GM21447 (cell line): Measurements from ENCODE around the gene HORMAD2.

Source experiments
- ATAC-seq: cut with Tn5 transposase; IDR thresholded peaks from one replicate; pipeline ENCODE4 v1.9.1; 2021; ENCODE audit not compliant: unreplicated experiment

HORMAD2 gene, protein sequence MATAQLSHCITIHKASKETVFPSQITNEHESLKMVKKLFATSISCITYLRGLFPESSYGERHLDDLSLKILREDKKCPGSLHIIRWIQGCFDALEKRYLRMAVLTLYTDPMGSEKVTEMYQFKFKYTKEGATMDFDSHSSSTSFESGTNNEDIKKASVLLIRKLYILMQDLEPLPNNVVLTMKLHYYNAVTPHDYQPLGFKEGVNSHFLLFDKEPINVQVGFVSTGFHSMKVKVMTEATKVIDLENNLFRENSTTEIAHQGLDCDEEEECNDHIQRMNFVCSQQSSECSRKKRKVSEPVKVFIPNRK

GRCh38 chr22:30079952-30080533, at the start of gene HORMAD2:
TSS of gene HORMAD2 (plus strand) at chr22:30080464. CDS start at chr22:30093953, 13,489 bp downstream.
- ATAC-seq: no peak

GRCh38 chr22:30031328-30031727, 48.9 kb upstream of the HORMAD2 start:
- no peak for ATAC-seq

GRCh38 chr22:30031764-30032455, 48.4 kb upstream of the HORMAD2 start:
- ATAC-seq: no peak

GRCh38 chr22:30033137-30033536, 47.1 kb upstream of the HORMAD2 start:
- no peak for ATAC-seq

DNA sequence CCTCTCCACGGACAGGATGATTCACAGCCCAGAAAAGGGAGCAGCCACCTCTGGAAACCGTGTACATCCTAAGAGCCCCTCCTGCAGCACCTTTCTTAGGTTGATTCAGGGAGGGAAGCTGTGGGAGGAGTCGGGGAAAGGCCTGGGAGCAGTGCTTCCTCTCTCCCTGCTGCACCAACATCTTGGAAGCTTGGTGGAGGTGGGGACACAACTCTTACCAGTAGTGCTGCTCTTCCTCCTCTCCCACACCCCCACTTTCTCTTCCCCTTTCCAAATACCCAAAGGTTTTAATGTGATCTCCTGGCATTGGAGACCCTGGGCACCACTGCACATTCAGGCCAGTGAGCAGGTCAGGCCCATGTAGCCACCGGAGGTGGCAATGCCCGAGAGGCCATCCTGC, 46.4 kb upstream of the HORMAD2 start:
- ATAC-seq: no peak

- no peak for ATAC-seq
Observed at GRCh38 chr22:30036656-30037055, 43.6 kb upstream of the HORMAD2 start.

DNA sequence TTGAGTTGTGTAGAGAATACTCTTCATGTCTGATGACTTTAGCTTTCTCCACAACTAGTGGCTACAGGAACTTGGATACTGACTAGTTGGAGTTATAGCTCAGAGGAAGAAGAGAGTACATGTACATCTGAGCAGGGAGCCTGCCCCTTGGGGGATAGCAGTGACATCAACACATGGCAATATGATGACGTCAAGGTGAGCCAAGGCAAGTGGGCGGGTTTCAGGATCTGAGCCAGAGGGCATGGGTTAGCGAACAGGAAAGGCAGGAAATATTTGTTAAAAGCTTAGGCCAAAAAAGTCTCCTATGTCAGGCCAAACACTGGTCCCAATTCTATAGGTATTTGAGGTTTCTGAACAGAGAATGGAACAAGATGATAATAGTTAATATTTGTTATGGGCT, 42.0 kb upstream of the HORMAD2 start:
- ATAC-seq: no peak

- no peak for ATAC-seq
Observed at GRCh38 chr22:30040499-30041260, 39.6 kb upstream of the HORMAD2 start.

- ATAC-seq: no peak
Observed at GRCh38 chr22:30041475-30041874, 38.8 kb upstream of the HORMAD2 start.

GRCh38 chr22:30041881-30042280, 38.4 kb upstream of the HORMAD2 start:
- ATAC-seq: no peak

- ATAC-seq: no peak
Observed at GRCh38 chr22:30043161-30043560, 37.1 kb upstream of the HORMAD2 start.

DNA sequence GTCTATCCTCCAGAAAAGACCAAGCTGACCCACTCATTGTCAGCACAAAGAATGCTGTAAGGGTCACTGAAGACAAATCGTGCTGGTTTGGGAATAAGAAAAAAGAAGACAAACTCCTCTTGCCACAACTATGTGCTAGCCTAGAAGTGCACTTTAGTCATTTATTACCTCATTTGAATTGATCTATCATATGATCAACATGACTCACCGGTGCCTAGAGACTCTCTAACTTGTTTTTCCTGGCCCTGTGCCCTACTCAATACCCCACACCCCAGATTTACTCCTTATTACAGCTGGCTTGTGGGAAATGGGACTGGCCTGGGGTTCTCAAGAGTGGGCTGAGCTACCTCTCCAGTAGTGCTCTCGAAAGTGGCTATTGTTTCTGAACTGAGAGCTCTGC, 35.9 kb upstream of the HORMAD2 start:
- ATAC-seq: no peak

DNA sequence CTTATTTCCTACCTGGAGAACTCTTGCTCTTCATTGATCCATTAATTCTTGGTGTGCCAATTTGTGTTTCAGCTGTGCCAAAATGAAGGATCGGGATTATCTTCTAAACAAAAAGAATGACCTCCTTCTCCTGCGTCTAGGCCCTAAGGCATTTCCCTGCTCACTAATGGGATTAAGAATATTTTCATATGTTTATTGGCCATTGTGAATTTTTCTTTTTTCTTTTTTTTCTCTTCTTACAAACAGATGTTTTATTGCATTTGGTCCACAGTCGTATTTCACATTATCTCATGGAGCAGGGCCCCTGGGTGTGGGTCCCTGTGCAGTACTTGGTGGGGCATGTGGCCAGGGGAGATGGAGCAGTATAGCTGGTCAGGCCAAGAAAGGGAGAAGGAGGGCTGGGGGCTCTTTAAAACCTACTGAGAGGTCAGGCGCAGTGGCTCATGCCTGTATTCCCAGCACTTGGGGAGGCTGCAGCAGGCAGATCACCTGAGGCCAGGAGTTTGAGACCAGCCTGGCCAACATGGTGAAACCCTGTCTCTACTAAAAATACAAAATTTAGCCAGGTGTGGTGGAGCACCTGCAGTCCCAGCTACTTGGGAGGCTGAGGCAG, 35.3 kb upstream of the HORMAD2 start:
- ATAC-seq: no peak

- no peak for ATAC-seq
Observed at GRCh38 chr22:30045494-30045887, 34.8 kb upstream of the HORMAD2 start.

GRCh38 chr22:30045901-30046715, 34.2 kb upstream of the HORMAD2 start:
- no peak for ATAC-seq

DNA sequence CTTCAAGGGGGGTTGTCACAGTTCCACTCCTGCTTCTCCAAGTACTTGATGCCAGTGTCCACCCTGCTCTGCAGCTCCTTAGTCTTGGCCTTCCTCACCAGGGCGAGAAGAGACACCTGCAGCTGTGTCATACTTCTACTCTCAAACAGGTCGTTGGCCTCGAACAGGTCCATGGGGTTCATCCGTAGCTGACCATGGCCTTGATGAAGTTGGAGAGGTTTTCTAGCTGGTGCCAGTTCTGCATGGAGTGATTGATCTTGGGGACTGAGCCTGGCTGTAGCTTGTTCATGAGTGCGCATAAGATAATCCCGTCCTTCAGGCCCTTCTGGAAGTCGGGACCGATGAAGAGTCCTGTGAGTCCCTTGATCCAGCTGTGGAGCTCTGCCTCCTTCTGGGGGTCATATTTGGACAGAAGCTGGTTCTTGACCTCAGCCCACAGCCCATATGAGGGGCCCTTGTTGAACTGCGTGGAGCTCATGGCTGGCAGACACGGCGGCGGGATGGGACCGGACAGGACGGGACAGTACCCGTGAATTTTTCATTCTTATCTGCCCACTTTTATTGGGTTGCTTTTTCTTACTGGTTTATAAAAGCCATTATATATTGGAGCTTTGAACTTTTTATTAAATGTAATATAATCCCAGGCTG, 33.4 kb upstream of the HORMAD2 start:
- ATAC-seq: no peak

DNA sequence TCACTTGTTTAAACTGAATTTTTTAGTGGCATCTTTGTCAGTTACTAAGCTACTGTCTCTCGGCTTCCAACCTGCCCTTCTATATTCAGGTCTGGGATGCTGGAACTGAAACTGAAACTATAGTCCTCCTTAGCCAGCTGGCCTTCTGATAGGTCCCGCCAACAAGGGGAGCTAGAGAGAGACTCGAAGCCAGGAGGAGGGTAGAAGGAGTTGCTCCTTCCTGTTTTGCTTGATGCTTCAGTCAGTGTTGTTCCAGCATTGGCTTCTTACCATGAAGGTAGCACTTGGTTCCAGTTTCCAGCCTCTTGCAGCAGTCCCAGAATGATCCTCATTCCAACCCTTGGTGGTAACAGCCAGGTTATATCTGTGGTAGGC, 32.9 kb upstream of the HORMAD2 start:
- no peak for ATAC-seq

- ATAC-seq: no peak
Observed at GRCh38 chr22:30048681-30049080, 31.6 kb upstream of the HORMAD2 start.

DNA sequence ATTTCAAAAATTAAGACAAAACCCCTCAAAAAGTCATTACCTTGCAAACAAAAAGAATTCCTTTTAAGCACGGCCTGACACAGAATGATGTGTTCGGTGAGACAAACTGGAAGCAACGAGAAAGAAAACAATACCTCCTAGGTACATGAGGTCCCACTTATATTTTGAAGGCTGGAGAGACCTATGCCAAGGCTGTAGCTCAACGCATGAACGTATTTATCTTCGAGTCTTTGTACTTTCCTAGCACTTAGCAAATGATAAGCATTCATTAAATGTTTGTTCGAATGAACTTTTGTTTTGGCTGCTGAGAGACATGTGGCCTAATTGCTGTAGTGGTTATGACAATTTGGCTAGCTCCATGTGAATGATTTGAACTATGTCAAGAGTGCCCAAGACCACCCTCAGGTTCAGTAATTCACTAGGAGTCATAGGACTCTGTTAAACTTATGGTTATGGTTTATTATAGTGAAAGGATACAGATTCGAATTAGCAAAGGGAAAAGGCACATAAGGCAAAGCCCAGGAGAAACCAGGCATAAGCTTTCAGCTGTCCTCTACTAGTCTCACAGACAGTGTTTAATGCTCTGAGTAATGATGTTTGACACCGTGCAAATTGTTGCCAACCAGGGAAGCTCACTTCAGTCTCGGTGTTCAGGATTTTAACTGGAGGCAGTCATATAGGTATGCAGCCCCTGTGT, 26.0 kb upstream of the HORMAD2 start:
- ATAC-seq: no peak
